Measurements from ENCODE around the gene OPA1.

OPA1 gene

GRCh38 chr3:193592841-193593667, at the start of gene OPA1:
TSS of gene OPA1 (plus strand) at chr3:193593208. CDS start at chr3:193593378, 170 bp downstream.
- peak within 1 kb of the TSS; percentile 81 for H3K4me3 ChIP-seq (ENCODE audit: low read length)
- TF ChIP-seq ZNF274 (IDR thresholded peaks at IDR 0.05; ENCODE audit: low read depth, low read length): no peak

- no peak for TF ChIP-seq ZNF274 (IDR thresholded peaks at IDR 0.05; ENCODE audit: low read depth, low read length)
- H3K4me3 ChIP-seq (ENCODE audit: low read length): no peak overlapping the region
Observed at GRCh38 chr3:193544289-193544688, 48.7 kb upstream of the OPA1 start.

GRCh38 chr3:193545304-193545703, 47.7 kb upstream of the OPA1 start:
- TF ChIP-seq ZNF274 (IDR thresholded peaks at IDR 0.05; ENCODE audit: low read depth, low read length): no peak
- H3K4me3 ChIP-seq (ENCODE audit: low read length): no peak overlapping the region

GRCh38 chr3:193546129-193546528, 46.9 kb upstream of the OPA1 start:
- no peak overlapping the region for H3K4me3 ChIP-seq (ENCODE audit: low read length)
- TF ChIP-seq ZNF274 (IDR thresholded peaks at IDR 0.05; ENCODE audit: low read depth, low read length): no peak

- H3K4me3 ChIP-seq (ENCODE audit: low read length): no peak overlapping the region
- TF ChIP-seq ZNF274 (IDR thresholded peaks at IDR 0.05; ENCODE audit: low read depth, low read length): no peak
Observed at GRCh38 chr3:193548406-193548805, 44.6 kb upstream of the OPA1 start.

- TF ChIP-seq ZNF274 (IDR thresholded peaks at IDR 0.05; ENCODE audit: low read depth, low read length): no peak
Observed at GRCh38 chr3:193552923-193553322, 40.1 kb upstream of the OPA1 start.

GRCh38 chr3:193553586-193553985, 39.4 kb upstream of the OPA1 start:
- H3K4me3 ChIP-seq (ENCODE audit: low read length): no peak overlapping the region

More at GRCh38 chr3:193552923-193553322, 40.1 kb upstream of the OPA1 start:
- no peak overlapping the region for H3K4me3 ChIP-seq (ENCODE audit: low read length)

GRCh38 chr3:193554811-193555210, 38.2 kb upstream of the OPA1 start, which contains the start of gene ATP13A4:
TSS of gene ATP13A4 (minus strand) at chr3:193554895. CDS start at chr3:193554799, 96 bp downstream.
- no peak for TF ChIP-seq ZNF274 (IDR thresholded peaks at IDR 0.05; ENCODE audit: low read depth, low read length)
- H3K4me3 ChIP-seq (ENCODE audit: low read length): no peak within 1 kb of the TSS

More at GRCh38 chr3:193553586-193553985, 39.4 kb upstream of the OPA1 start:
- TF ChIP-seq ZNF274 (IDR thresholded peaks at IDR 0.05; ENCODE audit: low read depth, low read length): no peak

GRCh38 chr3:193556841-193557240, 36.2 kb upstream of the OPA1 start:
- no peak for TF ChIP-seq ZNF274 (IDR thresholded peaks at IDR 0.05; ENCODE audit: low read depth, low read length)
- no peak overlapping the region for H3K4me3 ChIP-seq (ENCODE audit: low read length)

- H3K4me3 ChIP-seq (ENCODE audit: low read length): no peak overlapping the region
- no peak for TF ChIP-seq ZNF274 (IDR thresholded peaks at IDR 0.05; ENCODE audit: low read depth, low read length)
Observed at GRCh38 chr3:193559100-193559499, 33.9 kb upstream of the OPA1 start.

GRCh38 chr3:193560091-193560490, 32.9 kb upstream of the OPA1 start:
- H3K4me3 ChIP-seq (ENCODE audit: low read length): no peak overlapping the region
- TF ChIP-seq ZNF274 (IDR thresholded peaks at IDR 0.05; ENCODE audit: low read depth, low read length): no peak

- no peak for TF ChIP-seq ZNF274 (IDR thresholded peaks at IDR 0.05; ENCODE audit: low read depth, low read length)
- H3K4me3 ChIP-seq (ENCODE audit: low read length): no peak overlapping the region
Observed at GRCh38 chr3:193560870-193561269, 32.1 kb upstream of the OPA1 start.

GRCh38 chr3:193563426-193563825, 29.6 kb upstream of the OPA1 start:
- H3K4me3 ChIP-seq (ENCODE audit: low read length): no peak overlapping the region

GRCh38 chr3:193564012-193564411, 29.0 kb upstream of the OPA1 start:
- H3K4me3 ChIP-seq (ENCODE audit: low read length): no peak overlapping the region
- TF ChIP-seq ZNF274 (IDR thresholded peaks at IDR 0.05; ENCODE audit: low read depth, low read length): no peak

More at GRCh38 chr3:193563426-193563825, 29.6 kb upstream of the OPA1 start:
- TF ChIP-seq ZNF274 (IDR thresholded peaks at IDR 0.05; ENCODE audit: low read depth, low read length): no peak

- no peak overlapping the region for H3K4me3 ChIP-seq (ENCODE audit: low read length)
- TF ChIP-seq ZNF274 (IDR thresholded peaks at IDR 0.05; ENCODE audit: low read depth, low read length): no peak
Observed at GRCh38 chr3:193569119-193569518, 23.9 kb upstream of the OPA1 start.
